Measurements from ENCODE around the gene SYT2. TPM values are rescaled to one million over a fixed set of nuclear protein-coding genes. Genes with fewer than 3 reads are reported as not detected.
A peak's percentile ranks its signal among the peaks of the same experiment; 100 is the strongest.

Gene SYT2
- total RNA-seq, 1 experiment from 2014 or later = 0.09 TPM

DNA sequence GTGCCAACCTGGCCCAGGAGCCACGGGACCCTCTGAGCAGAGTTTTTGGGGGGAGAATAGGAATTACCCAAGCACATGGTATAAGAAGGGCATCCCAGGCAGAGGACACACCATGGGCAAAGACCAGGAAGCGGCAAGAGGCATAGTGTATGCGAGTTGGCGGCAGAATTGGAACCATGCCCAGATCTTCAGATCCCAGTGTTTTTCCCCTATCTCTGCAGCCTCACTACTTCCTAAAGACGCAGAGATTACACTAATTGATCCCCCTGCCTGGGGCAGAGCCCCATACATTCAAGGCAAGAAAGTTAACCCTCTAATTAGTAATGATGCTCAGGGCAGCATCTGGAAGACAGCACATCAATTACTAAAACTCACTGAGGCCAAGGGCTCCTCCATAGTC, 48.2 kb downstream of the SYT2 start:
- Mint-ChIP-seq H3K4me3 (ENCODE audit: unreplicated experiment) (no peak overlapping the region), H3K9me3 (ENCODE audit: unreplicated experiment) (no peaks in the 10 kb centered on the region), H3K4me1 (ENCODE audit: low read depth, unreplicated experiment) (no peaks in the 10 kb centered on the region), H3K27me3 (ENCODE audit: insufficient read depth, unreplicated experiment) (peaks cover 15% of the 10 kb centered on the region), H3K27ac (ENCODE audit: unreplicated experiment) (no peak overlapping the region), H3K36me3 (ENCODE audit: insufficient read depth, unreplicated experiment) (no peaks in the 10 kb centered on the region)
- H3K27me3 ChIP-seq (replicated peaks; ENCODE audit: control insufficient read depth, insufficient read depth, low read length) = no peaks in the 10 kb centered on the region
- H3K9me3 ChIP-seq = no peaks in the 10 kb centered on the region
- DNase-seq = no peak
- H3K36me3 ChIP-seq (ENCODE audit: control insufficient read depth, insufficient read depth, low read length) = no peaks in the 10 kb centered on the region
- ChIA-PET CTCF (no interaction called here), POLR2A (no interaction called here)
- intact Hi-C loops (cut with micrococcal nuclease; ENCODE audit: unreplicated experiment) = no loop called here
- no peak overlapping the region for H3K4me3 ChIP-seq (ENCODE audit: low read depth, low read length)
- BruUV-seq (replicated peaks) = no TSS peak
- TF ChIP-seq, protein P1, sequence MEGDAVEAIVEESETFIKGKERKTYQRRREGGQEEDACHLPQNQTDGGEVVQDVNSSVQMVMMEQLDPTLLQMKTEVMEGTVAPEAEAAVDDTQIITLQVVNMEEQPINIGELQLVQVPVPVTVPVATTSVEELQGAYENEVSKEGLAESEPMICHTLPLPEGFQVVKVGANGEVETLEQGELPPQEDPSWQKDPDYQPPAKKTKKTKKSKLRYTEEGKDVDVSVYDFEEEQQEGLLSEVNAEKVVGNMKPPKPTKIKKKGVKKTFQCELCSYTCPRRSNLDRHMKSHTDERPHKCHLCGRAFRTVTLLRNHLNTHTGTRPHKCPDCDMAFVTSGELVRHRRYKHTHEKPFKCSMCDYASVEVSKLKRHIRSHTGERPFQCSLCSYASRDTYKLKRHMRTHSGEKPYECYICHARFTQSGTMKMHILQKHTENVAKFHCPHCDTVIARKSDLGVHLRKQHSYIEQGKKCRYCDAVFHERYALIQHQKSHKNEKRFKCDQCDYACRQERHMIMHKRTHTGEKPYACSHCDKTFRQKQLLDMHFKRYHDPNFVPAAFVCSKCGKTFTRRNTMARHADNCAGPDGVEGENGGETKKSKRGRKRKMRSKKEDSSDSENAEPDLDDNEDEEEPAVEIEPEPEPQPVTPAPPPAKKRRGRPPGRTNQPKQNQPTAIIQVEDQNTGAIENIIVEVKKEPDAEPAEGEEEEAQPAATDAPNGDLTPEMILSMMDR (IDR thresholded peaks at IDR 0.05; ENCODE audit: insufficient read depth in 1 of 2, low read depth in 1 of 2, low read length in 1 of 2, severe bottlenecking in 1 of 2, unreplicated experiment in 1 of 2) = no peak
- H3K4me1 ChIP-seq = no peaks in the 10 kb centered on the region

DNA sequence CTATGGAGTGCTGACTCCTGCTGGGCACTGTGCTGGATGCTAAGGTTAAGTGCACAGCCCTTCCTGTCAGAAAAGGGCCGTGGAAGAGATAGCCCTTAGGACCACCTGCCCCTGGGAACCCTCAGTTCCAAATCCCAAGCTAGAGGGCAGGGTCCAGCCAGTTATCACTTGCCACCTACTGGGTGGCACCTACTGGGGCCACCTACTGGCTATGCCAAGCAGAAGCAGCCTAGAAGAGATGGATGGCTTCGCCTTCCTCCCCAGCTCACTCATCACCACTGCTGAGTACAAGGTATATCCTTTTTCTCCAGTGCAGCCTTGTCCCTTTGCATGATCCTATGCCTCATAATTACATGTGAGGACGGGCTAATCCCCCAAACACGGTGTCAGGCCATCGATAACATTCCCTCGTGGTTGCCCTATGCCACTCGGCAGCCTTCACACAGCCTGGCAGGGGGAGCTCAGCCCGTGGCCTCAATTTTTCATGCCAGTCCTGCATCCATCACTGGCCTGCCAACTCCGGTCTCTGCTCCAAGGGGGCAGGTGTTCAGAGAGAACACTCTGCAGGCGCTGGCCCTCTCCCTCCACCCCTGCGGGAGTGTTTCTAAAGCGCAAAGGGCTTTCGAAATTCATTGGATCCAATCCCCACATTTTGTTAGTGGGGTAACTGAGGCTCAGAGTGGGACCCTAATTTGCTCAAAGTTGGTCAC, 49.0 kb downstream of the SYT2 start:
- no peak overlapping the region for H3K27ac Mint-ChIP-seq (ENCODE audit: unreplicated experiment)
- H3K4me3 ChIP-seq (ENCODE audit: low read depth, low read length) = no peak overlapping the region
- no peaks in the 10 kb centered on the region for H3K4me1 ChIP-seq
- H3K4me3 Mint-ChIP-seq (ENCODE audit: unreplicated experiment) = no peak overlapping the region
- CTCF ChIA-PET = interaction anchor here (0.6 to 3.5 kb wide), 2 partner anchors 31 to 58 kb away, joined by 3 to 43 read pairs; no protein-coding TSS in a partner anchor
- TF ChIP-seq, protein P1 (IDR thresholded peaks at IDR 0.05; ENCODE audit: insufficient read depth in 1 of 2, low read depth in 1 of 2, low read length in 1 of 2, severe bottlenecking in 1 of 2, unreplicated experiment in 1 of 2) = peak; percentile 10 to 11
- no TSS peak for BruUV-seq (replicated peaks)
- H3K9me3 Mint-ChIP-seq (ENCODE audit: unreplicated experiment) = no peaks in the 10 kb centered on the region
- H3K36me3 ChIP-seq (ENCODE audit: control insufficient read depth, insufficient read depth, low read length) = no peaks in the 10 kb centered on the region
- no peaks in the 10 kb centered on the region for H3K4me1 Mint-ChIP-seq (ENCODE audit: low read depth, unreplicated experiment)
- DNase-seq = no peak
- no peaks in the 10 kb centered on the region for H3K36me3 Mint-ChIP-seq (ENCODE audit: insufficient read depth, unreplicated experiment)
- POLR2A ChIA-PET = no interaction called here
- no peaks in the 10 kb centered on the region for H3K9me3 ChIP-seq
- intact Hi-C loops (cut with micrococcal nuclease; ENCODE audit: unreplicated experiment) = no loop called here
- peaks cover 18% of the 10 kb centered on the region for H3K27me3 Mint-ChIP-seq (ENCODE audit: insufficient read depth, unreplicated experiment)
- H3K27me3 ChIP-seq (replicated peaks; ENCODE audit: control insufficient read depth, insufficient read depth, low read length) = no peaks in the 10 kb centered on the region

DNA sequence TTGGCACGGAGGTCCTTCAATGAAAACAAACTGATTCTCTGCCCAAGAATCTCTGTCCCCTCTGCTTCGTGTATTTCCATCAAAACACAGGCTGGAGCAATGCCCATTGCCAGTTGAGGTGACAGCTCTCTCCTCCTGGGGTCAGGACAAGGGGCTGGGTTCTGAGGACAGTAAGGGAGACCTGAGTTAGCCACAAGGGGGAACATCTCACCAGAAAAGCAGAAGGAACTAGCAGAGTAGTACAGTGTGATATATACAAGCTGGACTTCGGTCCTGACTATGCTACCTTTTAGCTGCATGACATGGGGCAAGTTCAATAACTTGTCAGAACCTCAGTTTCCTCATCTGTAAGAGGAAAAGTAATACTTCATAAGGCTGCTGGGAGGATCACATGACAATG, 50.3 kb downstream of the SYT2 start:
- H3K27me3 Mint-ChIP-seq (ENCODE audit: insufficient read depth, unreplicated experiment) = peaks cover 18% of the 10 kb centered on the region

More for the DNA sequence above, 50.3 kb downstream of the SYT2 start:
- Histone ChIP-seq H3K27me3 (replicated peaks; ENCODE audit: control insufficient read depth, insufficient read depth, low read length) (no peaks in the 10 kb centered on the region), H3K36me3 (ENCODE audit: control insufficient read depth, insufficient read depth, low read length) (no peaks in the 10 kb centered on the region), H3K4me3 (ENCODE audit: low read depth, low read length) (no peak overlapping the region), H3K9me3 (no peaks in the 10 kb centered on the region), H3K4me1 (no peaks in the 10 kb centered on the region)
- TF ChIP-seq, protein P1 (IDR thresholded peaks at IDR 0.05; ENCODE audit: insufficient read depth in 1 of 2, low read depth in 1 of 2, low read length in 1 of 2, severe bottlenecking in 1 of 2, unreplicated experiment in 1 of 2) = peak in 1 of 2 experiments; percentile 29
- ChIA-PET CTCF (interaction anchor here (0.6 to 3.5 kb wide), 9 partner anchors 9 to 470 kb away, joined by 3 to 43 read pairs (median 3); partner anchors contain the start of genes KLHL12, RABIF and SYT2), POLR2A (no interaction called here)
- Mint-ChIP-seq H3K27ac (ENCODE audit: unreplicated experiment) (no peak overlapping the region), H3K9me3 (ENCODE audit: unreplicated experiment) (no peaks in the 10 kb centered on the region), H3K4me3 (ENCODE audit: unreplicated experiment) (no peak overlapping the region), H3K36me3 (ENCODE audit: insufficient read depth, unreplicated experiment) (peaks cover under 1% of the 10 kb centered on the region), H3K4me1 (ENCODE audit: low read depth, unreplicated experiment) (no peaks in the 10 kb centered on the region)
- peak in 1 of 2 experiments; percentile 23 for DNase-seq
- BruUV-seq (replicated peaks) = no TSS peak
- intact Hi-C loops (cut with micrococcal nuclease; ENCODE audit: unreplicated experiment) = loop anchor here (1.0 to 5.0 kb wide), 2 partner anchors 59 to 198 kb away; no protein-coding TSS in a partner anchor
